Measurements from ENCODE around the gene B4GALT1.
"Not testable (repeated sequence)": the region's sequence is repeated elsewhere in the genome, so short reads cannot be mapped to it uniquely, and the experiment has no call there.

The B4GALT1 gene

GRCh38 chr9:33177086-33177485 lies 9.9 kb upstream of the B4GALT1 start:
- Mint-ChIP-seq H3K9me3 (no peaks in the 10 kb centered on the region), H3K4me3 (no peak overlapping the region), H3K4me1 (ENCODE audit: low read depth in 2 of 2) (peaks cover 0 to 2% of the 10 kb centered on the region in 2 donors), H3K36me3 (ENCODE audit: insufficient read depth) (no peaks in the 10 kb centered on the region), H3K27ac (no peak overlapping the region), H3K27me3 (peaks cover 7 to 14% of the 10 kb centered on the region in 2 donors)
- DNase-seq (no peak), ATAC-seq (replicated peaks) (no peak)

- H3K27me3 Mint-ChIP-seq, result peaks cover 0 to 5% of the 10 kb centered on the region in 2 donors
- ATAC-seq (replicated peaks), result no peak
- no peaks in the 10 kb centered on the region for H3K36me3 Mint-ChIP-seq (ENCODE audit: insufficient read depth)
- peaks cover 0 to 3% of the 10 kb centered on the region in 2 donors for H3K4me1 Mint-ChIP-seq (ENCODE audit: low read depth in 2 of 2)
- H3K4me3 Mint-ChIP-seq, result no peak overlapping the region
- no peak overlapping the region for H3K27ac Mint-ChIP-seq
- no peak for DNase-seq
- no peaks in the 10 kb centered on the region for H3K9me3 Mint-ChIP-seq
These were observed 8.7 kb upstream of the B4GALT1 start for GRCh38 chr9:33175649-33176325.

GRCh38 chr9:33172256-33173238 lies 5.4 kb upstream of the B4GALT1 start:
- DNase-seq (no peak), ATAC-seq (replicated peaks) (no peak)
- H3K4me1 Mint-ChIP-seq (ENCODE audit: low read depth in 2 of 2), result peaks cover 10 to 17% of the 10 kb centered on the region in 2 donors
- H3K4me3 Mint-ChIP-seq, result no peak overlapping the region
- no peaks in the 10 kb centered on the region for H3K27me3 Mint-ChIP-seq
- H3K27ac Mint-ChIP-seq, result no peak overlapping the region
- H3K9me3 Mint-ChIP-seq, result no peaks in the 10 kb centered on the region
- H3K36me3 Mint-ChIP-seq (ENCODE audit: insufficient read depth), result peaks cover 7% of the 10 kb centered on the region

DNA sequence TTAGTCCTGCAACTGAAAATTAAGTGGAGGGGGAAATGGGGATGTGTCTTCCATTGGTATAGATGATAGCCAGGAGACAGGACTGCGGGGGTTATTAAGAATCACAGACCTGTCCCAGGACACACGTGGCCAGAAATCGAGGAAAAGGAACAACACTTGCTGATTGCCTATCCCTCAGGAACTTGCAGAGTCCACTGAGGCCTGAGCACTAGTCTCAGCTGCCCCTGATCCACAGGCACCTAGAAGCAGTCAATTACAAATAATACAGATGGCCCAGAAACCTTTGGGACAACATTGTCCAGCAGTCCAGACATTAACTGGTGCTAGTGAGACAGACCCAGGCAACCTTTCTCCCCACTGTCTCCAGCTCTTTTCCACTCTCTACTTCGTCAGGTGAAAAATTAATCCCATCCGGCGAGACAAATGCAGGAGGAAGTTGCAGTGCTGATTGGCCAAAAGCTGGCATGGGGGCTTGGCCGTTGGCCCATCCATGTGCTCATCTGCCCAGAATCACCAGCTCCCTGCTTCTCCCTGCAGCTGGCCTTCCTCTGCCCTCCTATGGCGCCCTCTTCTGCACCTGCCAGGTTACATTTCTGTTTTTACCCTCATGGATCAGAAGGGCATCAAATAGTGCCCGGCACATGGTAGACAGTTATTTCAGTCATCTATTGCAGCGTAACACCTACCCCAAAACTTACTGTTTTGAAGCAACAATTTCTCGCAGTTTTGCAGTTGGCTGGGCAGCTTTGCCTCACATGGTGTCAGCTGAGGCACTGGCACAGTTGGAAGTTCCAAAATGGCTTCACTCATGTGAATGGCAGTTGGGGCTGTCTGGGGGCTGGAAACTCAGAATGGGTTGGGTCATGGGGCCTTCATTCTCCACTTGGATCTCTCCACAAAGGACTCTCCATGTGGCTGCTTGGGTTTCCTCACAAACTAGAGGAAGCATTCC lies 3.6 kb upstream of the B4GALT1 start:
- ATAC-seq (replicated peaks) (no peak), DNase-seq (peak; percentile 31 to 40 (median 31))
- H3K36me3 Mint-ChIP-seq (ENCODE audit: insufficient read depth), result peaks cover 24% of the 10 kb centered on the region
- H3K4me3 Mint-ChIP-seq, result no peak overlapping the region
- H3K27me3 Mint-ChIP-seq, result no peaks in the 10 kb centered on the region
- no peak overlapping the region for H3K27ac Mint-ChIP-seq
- peaks cover 15 to 23% of the 10 kb centered on the region in 2 donors for H3K4me1 Mint-ChIP-seq (ENCODE audit: low read depth in 2 of 2)
- no peaks in the 10 kb centered on the region for H3K9me3 Mint-ChIP-seq

DNA sequence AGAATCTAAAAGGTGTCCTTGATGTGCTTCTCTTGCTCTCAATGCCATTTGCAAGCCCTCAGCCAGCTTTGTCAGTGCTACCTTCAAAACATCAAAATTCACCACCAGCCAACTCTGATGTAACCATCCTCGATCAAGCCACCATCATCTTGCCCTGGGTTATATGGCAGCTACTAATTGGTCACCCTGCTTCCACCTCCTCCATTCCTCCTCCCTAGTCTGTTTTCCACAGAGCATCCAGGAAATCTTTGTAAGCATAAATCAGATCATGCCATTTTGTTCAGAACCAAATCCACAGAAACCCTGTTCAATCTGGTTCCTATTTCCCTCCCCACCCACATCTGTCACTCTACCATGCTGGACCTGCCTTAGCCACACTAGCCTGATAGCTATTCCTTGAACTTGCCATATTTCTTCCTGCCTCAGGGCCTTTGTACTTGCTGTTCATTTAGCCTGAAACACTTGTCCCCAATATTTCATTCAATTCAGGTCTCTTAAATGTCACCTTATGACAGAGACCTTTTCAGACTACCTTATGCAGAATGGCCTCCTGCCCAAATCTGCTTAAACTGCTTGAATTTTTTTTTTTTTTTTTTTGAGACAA lies 1.9 kb upstream of the B4GALT1 start:
- ATAC-seq (replicated peaks) (no peak), DNase-seq (no peak)
- peaks cover 29 to 36% of the 10 kb centered on the region in 2 donors for H3K4me1 Mint-ChIP-seq (ENCODE audit: low read depth in 2 of 2)
- peak overlapping the region in 1 of 2 donors; percentile 100 for H3K27ac Mint-ChIP-seq
- H3K36me3 Mint-ChIP-seq (ENCODE audit: insufficient read depth), result peaks cover 40% of the 10 kb centered on the region
- peak overlapping the region in 1 of 2 donors; percentile 8 for H3K4me3 Mint-ChIP-seq
- no peaks in the 10 kb centered on the region for H3K9me3 Mint-ChIP-seq
- no peaks in the 10 kb centered on the region for H3K27me3 Mint-ChIP-seq

GRCh38 chr9:33167972-33168461 lies 881 bp upstream of the B4GALT1 start:
- DNase-seq, result peak in 2 of 3 experiments; percentile 7 to 11
- ATAC-seq (replicated peaks), result no peak
- peak overlapping the region; percentile 99 to 100 for H3K27ac Mint-ChIP-seq

GRCh38 chr9:33166231-33167083 lies 679 bp downstream of the B4GALT1 start:
- ATAC-seq (replicated peaks) (no peak), DNase-seq (peak in 2 of 3 experiments; percentile 16 to 27)
- Mint-ChIP-seq H3K27ac (peak overlapping the region; percentile 99 to 100), H3K4me1 (ENCODE audit: low read depth in 2 of 2) (peaks cover 55 to 62% of the 10 kb centered on the region in 2 donors), H3K36me3 (ENCODE audit: insufficient read depth) (peaks cover 61% of the 10 kb centered on the region), H3K4me3 (peak overlapping the region; percentile 95 to 98), H3K9me3 (no peaks in the 10 kb centered on the region), H3K27me3 (no peaks in the 10 kb centered on the region)

More at GRCh38 chr9:33167972-33168461, 881 bp upstream of the B4GALT1 start:
- H3K36me3 Mint-ChIP-seq (ENCODE audit: insufficient read depth), result peaks cover 50% of the 10 kb centered on the region
- H3K27me3 Mint-ChIP-seq, result no peaks in the 10 kb centered on the region
- H3K9me3 Mint-ChIP-seq, result no peaks in the 10 kb centered on the region
- H3K4me1 Mint-ChIP-seq (ENCODE audit: low read depth in 2 of 2), result peaks cover 39 to 47% of the 10 kb centered on the region in 2 donors
- H3K4me3 Mint-ChIP-seq, result peak overlapping the region; percentile 84 to 98

GRCh38 chr9:33165263-33166151 lies 1.6 kb downstream of the B4GALT1 start:
- Mint-ChIP-seq H3K4me1 (ENCODE audit: low read depth in 2 of 2) (peaks cover 64 to 68% of the 10 kb centered on the region in 2 donors), H3K27me3 (no peaks in the 10 kb centered on the region), H3K36me3 (ENCODE audit: insufficient read depth) (peaks cover 71% of the 10 kb centered on the region), H3K9me3 (no peaks in the 10 kb centered on the region), H3K27ac (peak overlapping the region; percentile 99 to 100), H3K4me3 (peak overlapping the region; percentile 95 to 98)
- DNase-seq (peak; percentile 31 to 44 (median 37)), ATAC-seq (replicated peaks) (peak; percentile 3)

DNA sequence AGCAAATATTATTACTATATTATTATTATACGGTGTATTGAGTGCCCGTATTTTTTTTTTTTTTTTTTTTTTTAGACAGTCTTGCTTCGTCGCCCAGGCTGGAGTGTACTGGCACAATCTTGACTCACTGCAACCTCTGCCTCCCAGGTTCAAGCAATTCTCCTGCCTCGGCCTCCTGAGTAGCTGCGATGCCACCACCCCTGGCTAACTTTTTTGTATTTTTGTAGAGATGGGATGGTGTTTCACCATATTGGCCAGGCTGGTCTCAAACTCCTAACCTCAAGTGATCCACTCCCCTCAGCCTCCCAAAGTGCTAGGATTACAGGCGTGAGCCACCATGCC lies 2.2 kb downstream of the B4GALT1 start:
- ATAC-seq (replicated peaks); H3K9me3 Mint-ChIP-seq; DNase-seq; H3K27me3 Mint-ChIP-seq: not testable (repeated sequence)
- H3K4me1 Mint-ChIP-seq (ENCODE audit: low read depth in 2 of 2), result peaks cover 71 to 75% of the 10 kb centered on the region in 2 donors
- peaks cover 74% of the 10 kb centered on the region for H3K36me3 Mint-ChIP-seq (ENCODE audit: insufficient read depth)
- peak overlapping the region; percentile 95 to 98 for H3K4me3 Mint-ChIP-seq
- H3K27ac Mint-ChIP-seq, result peak overlapping the region; percentile 99 to 100

GRCh38 chr9:33164138-33164809 lies 2.9 kb downstream of the B4GALT1 start:
- ATAC-seq (replicated peaks) (peak; percentile 28), DNase-seq (peak; percentile 33 to 51 (median 35))
- Mint-ChIP-seq H3K4me3 (peak overlapping the region; percentile 95 to 98), H3K9me3 (no peaks in the 10 kb centered on the region), H3K4me1 (ENCODE audit: low read depth in 2 of 2) (peaks cover 77 to 81% of the 10 kb centered on the region in 2 donors), H3K27me3 (no peaks in the 10 kb centered on the region), H3K36me3 (ENCODE audit: insufficient read depth) (peaks cover 79% of the 10 kb centered on the region), H3K27ac (peak overlapping the region; percentile 99 to 100)
